Peyer's patch (tissue), 4 donors: Measurements from ENCODE around the gene FAIM2. TPM values are rescaled to one million over a fixed set of nuclear protein-coding genes. Genes with fewer than 3 reads are reported as not detected.

Source experiments
- DNase-seq, 3 donors: peaks; one replicate each; pipeline ENCODE4 v3.0.0-alpha.2; 2017 to 2019
- H3K27ac ChIP-seq, 4 donors: fragments of 200-600 bp; sonication (generic); one replicate each; pipeline ENCODE4 v1.5.1; 2016 to 2019
- H3K27me3 ChIP-seq, 2 donors: fragments of 200-600 bp; sonication (generic); one replicate each; pipeline ENCODE4 v1.5.1; 2019
- H3K36me3 ChIP-seq, 3 donors: fragments of 200-600 bp; sonication (generic); one replicate each; pipeline ENCODE4 v1.5.1; 2016 to 2019
- H3K4me1 ChIP-seq, 4 donors: fragments of 200-600 bp; sonication (generic); one replicate each; pipeline ENCODE4 v1.5.1; 2016 to 2019
- H3K4me3 ChIP-seq, 4 donors: fragments of 200-600 bp; sonication (generic); 1 replicate in 3 of 4; 2 replicates in 1 of 4; pipeline ENCODE4 v1.5.1; 2016 to 2019; ENCODE audit warnings: mild to moderate bottlenecking in 1 of 4
- H3K9me3 ChIP-seq, 4 donors: fragments of 200-600 bp; sonication (generic); one replicate each; pipeline ENCODE4 v1.5.1; 2016 to 2019; ENCODE audit warnings: mild to moderate bottlenecking in 1 of 4
- POLR2A ChIP-seq, 2 donors: fragments of 450-650 bp; IDR thresholded peaks; one replicate each; pipeline ENCODE4 v1.5.1; 2017; ENCODE audit warnings: antibody characterized with exemption in 2 of 2, mild to moderate bottlenecking in 2 of 2, moderate library complexity in 2 of 2
- total RNA-seq, 4 donors: library from RNA; depleted of rRNA; stranded (reverse); fragments of >200 nt; gene quantifications; one replicate each; pipeline ENCODE4 v1.1.0, GENCODE V29; 2016
- TF ChIP-seq, protein P1 (sequence below), 6 experiments: fragments of 450-650 bp in 4 of 6; fragments of 200-600 bp in 2 of 6; sonication (generic) in 1 of 6; IDR thresholded peaks; one replicate each; pipeline ENCODE4 v1.5.1; 2017 to 2019; ENCODE audit warnings: antibody characterized with exemption in 6 of 6, mild to moderate bottlenecking in 3 of 6, moderate library complexity in 1 of 6

The FAIM2 gene
- total RNA-seq, 4 donors from 2014 or later = 0.83 to 4.7 (median 2.9) TPM

- no peaks in the 10 kb centered on the region for H3K36me3 ChIP-seq
- no peaks in the 10 kb centered on the region for H3K9me3 ChIP-seq
- peak in 1 of 3 donors; percentile 46 for DNase-seq
- TF ChIP-seq, protein P1, sequence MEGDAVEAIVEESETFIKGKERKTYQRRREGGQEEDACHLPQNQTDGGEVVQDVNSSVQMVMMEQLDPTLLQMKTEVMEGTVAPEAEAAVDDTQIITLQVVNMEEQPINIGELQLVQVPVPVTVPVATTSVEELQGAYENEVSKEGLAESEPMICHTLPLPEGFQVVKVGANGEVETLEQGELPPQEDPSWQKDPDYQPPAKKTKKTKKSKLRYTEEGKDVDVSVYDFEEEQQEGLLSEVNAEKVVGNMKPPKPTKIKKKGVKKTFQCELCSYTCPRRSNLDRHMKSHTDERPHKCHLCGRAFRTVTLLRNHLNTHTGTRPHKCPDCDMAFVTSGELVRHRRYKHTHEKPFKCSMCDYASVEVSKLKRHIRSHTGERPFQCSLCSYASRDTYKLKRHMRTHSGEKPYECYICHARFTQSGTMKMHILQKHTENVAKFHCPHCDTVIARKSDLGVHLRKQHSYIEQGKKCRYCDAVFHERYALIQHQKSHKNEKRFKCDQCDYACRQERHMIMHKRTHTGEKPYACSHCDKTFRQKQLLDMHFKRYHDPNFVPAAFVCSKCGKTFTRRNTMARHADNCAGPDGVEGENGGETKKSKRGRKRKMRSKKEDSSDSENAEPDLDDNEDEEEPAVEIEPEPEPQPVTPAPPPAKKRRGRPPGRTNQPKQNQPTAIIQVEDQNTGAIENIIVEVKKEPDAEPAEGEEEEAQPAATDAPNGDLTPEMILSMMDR (IDR thresholded peaks at IDR 0.05) = no peak
- TF ChIP-seq POLR2A (IDR thresholded peaks at IDR 0.05) = no peak
- no peaks in the 10 kb centered on the region for H3K4me1 ChIP-seq
- no peaks in the 10 kb centered on the region for H3K27me3 ChIP-seq
- no peak overlapping the region for H3K27ac ChIP-seq
- no peak overlapping the region for H3K4me3 ChIP-seq
Observed at GRCh38 chr12:49946086-49946485, 42.4 kb upstream of the FAIM2 start.

DNA sequence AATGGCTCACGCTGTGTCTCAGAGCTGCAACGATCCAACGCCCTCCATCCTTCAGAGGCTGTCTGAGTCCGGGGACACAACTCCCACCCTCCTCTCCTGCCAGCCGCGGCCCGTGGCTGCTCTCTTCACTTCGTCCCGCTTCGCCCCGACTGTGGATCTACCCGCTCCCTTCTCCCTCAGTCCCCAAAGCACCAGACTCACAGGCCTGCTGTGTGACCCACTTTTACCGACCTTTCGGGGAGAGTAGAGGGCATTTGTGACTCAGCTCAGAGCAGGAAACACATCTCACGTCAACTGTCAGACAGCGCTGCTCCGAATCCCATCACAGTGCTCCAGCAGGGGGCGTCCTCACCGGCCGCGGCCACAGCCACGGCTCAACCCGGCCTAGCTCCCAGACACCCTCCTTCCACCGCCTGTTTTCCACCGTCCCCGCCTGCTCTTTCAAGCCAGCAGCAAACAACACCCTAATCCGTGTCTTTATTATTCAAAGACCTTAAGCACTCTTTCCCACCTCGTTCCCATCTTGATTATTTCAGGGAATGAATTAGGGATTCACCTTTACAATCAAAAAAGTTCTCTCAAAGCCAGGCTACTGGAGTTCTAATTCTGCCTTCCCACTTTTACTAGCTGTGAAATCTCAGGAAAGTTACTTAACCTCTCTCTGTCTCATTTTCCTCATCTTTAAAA lies 41.8 kb upstream of the FAIM2 start:
- Histone ChIP-seq H3K9me3 (no peaks in the 10 kb centered on the region), H3K36me3 (no peaks in the 10 kb centered on the region), H3K4me3 (peak overlapping the region in 3 of 4 donors; percentile 15 to 36 (median 30)), H3K4me1 (no peaks in the 10 kb centered on the region), H3K27me3 (no peaks in the 10 kb centered on the region), H3K27ac (no peak overlapping the region)
- DNase-seq = peak; percentile 59 to 90 (median 87)
- no peak for TF ChIP-seq POLR2A (IDR thresholded peaks at IDR 0.05)
- TF ChIP-seq, protein P1 (IDR thresholded peaks at IDR 0.05) = peak; percentile 26 to 86 (median 72)

DNA sequence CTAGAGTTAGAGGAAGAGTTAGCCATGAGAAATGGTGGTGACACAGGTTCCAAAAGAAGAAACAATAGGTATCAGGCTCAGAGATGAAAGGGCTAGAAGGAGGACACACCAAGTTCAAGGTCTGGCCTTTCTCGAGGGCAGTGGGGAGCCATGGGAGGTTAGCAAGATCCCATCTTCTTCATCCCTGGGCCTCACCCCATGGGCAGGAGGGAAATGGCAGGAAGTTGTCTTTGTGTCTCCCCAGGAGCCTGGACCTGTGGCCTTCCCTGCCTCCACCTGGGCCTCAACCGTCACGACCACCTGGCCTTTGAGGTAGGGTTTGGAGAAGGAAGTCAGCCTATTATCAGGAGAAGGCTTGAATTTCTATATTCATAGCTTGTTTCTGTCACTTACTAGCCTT lies 41.0 kb upstream of the FAIM2 start:
- no peak overlapping the region for H3K27ac ChIP-seq
- TF ChIP-seq POLR2A (IDR thresholded peaks at IDR 0.05) = no peak
- TF ChIP-seq, protein P1 (IDR thresholded peaks at IDR 0.05) = no peak
- peak in 1 of 3 donors; percentile 25 for DNase-seq

GRCh38 chr12:49944046-49944445 lies 40.3 kb upstream of the FAIM2 start:
- peak in 1 of 3 donors; percentile 58 for DNase-seq
- Histone ChIP-seq H3K4me3 (no peak overlapping the region), H3K27ac (no peak overlapping the region), H3K9me3 (no peaks in the 10 kb centered on the region), H3K36me3 (no peaks in the 10 kb centered on the region), H3K27me3 (no peaks in the 10 kb centered on the region), H3K4me1 (no peaks in the 10 kb centered on the region)
- TF ChIP-seq POLR2A (IDR thresholded peaks at IDR 0.05) = no peak
- TF ChIP-seq, protein P1 (IDR thresholded peaks at IDR 0.05) = no peak

More for the DNA sequence above, 41.0 kb upstream of the FAIM2 start:
- Histone ChIP-seq H3K36me3 (no peaks in the 10 kb centered on the region), H3K4me1 (no peaks in the 10 kb centered on the region), H3K4me3 (no peak overlapping the region), H3K9me3 (no peaks in the 10 kb centered on the region), H3K27me3 (no peaks in the 10 kb centered on the region)

DNA sequence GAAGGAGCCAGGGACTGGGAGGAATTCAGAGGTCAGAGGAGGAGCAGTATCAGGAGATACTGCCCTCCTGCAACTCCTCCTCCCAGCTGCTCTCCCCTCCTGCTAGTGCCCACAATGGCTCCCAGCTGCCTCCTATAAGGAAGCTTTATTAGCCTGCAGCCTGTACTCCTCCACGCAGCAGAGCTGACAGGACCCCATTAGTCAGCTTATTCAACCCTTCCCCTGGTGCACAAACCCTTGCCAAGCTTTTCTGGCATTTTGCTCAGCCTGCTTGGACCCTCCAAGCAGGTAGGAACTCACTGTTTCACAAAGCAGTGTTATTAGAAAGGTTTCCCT lies 39.9 kb upstream of the FAIM2 start:
- Histone ChIP-seq H3K27me3 (no peaks in the 10 kb centered on the region), H3K27ac (no peak overlapping the region), H3K9me3 (no peaks in the 10 kb centered on the region), H3K4me1 (no peaks in the 10 kb centered on the region), H3K4me3 (no peak overlapping the region), H3K36me3 (no peaks in the 10 kb centered on the region)
- no peak for TF ChIP-seq POLR2A (IDR thresholded peaks at IDR 0.05)
- TF ChIP-seq, protein P1 (IDR thresholded peaks at IDR 0.05) = no peak
- DNase-seq = peak in 1 of 3 donors; percentile 10
